ENCODE results near the gene OR2T6.
"Not testable (repeated sequence)": the region's sequence is repeated elsewhere in the genome, so short reads cannot be mapped to it uniquely, and the experiment has no call there.

DNA sequence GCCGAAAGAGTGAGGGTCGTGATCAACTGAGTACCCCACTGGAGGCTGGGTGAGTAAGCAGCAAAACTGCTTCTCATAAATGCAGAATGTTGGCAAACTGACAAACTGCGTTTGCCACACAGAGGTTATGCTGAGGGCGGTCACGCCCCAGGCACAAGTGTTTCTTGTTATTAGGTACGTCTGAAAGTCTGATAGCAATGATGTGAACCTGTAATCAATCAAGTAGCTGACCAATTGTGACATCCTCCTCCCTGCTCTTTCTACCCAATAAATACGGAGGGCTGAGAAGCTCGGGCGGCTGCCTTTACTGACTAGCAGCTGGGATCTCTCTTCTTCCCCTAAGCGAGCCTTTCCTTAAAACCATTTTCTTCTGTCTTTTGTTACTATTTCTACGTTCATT is 56.1 kb downstream of the OR2T6 start:
- TF ChIP-seq, protein P1, sequence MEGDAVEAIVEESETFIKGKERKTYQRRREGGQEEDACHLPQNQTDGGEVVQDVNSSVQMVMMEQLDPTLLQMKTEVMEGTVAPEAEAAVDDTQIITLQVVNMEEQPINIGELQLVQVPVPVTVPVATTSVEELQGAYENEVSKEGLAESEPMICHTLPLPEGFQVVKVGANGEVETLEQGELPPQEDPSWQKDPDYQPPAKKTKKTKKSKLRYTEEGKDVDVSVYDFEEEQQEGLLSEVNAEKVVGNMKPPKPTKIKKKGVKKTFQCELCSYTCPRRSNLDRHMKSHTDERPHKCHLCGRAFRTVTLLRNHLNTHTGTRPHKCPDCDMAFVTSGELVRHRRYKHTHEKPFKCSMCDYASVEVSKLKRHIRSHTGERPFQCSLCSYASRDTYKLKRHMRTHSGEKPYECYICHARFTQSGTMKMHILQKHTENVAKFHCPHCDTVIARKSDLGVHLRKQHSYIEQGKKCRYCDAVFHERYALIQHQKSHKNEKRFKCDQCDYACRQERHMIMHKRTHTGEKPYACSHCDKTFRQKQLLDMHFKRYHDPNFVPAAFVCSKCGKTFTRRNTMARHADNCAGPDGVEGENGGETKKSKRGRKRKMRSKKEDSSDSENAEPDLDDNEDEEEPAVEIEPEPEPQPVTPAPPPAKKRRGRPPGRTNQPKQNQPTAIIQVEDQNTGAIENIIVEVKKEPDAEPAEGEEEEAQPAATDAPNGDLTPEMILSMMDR (IDR thresholded peaks at IDR 0.05; ENCODE audit: extremely low read depth in 1 of 2, insufficient read depth in 1 of 2, low read depth in 1 of 2, low read length in 2 of 2): not testable (repeated sequence)
- TF ChIP-seq POLR2A (IDR thresholded peaks at IDR 0.05; ENCODE audit: low read depth, low read length); EZH2 (IDR thresholded peaks at IDR 0.05; ENCODE audit: borderline replicate concordance, low read depth, low read length, severe bottlenecking); POLR2AphosphoS5 (IDR thresholded peaks at IDR 0.05; ENCODE audit: insufficient read depth, low read depth, low read length); GATA2 (IDR thresholded peaks at IDR 0.05; ENCODE audit: insufficient read depth, insufficient read length, low read depth, low read length); MYC (IDR thresholded peaks at IDR 0.05; ENCODE audit: low read depth, low read length); JUN (IDR thresholded peaks at IDR 0.05; ENCODE audit: borderline replicate concordance, insufficient read depth, insufficient read length, low read depth): not testable (repeated sequence)
- TF ChIP-seq, protein P2, sequence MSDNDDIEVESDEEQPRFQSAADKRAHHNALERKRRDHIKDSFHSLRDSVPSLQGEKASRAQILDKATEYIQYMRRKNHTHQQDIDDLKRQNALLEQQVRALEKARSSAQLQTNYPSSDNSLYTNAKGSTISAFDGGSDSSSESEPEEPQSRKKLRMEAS (IDR thresholded peaks at IDR 0.05; ENCODE audit: insufficient read depth, insufficient read length): not testable (repeated sequence)

Data from endothelial cell of umbilical vein (primary cell).